DOHH2 (cell line): ENCODE results near the gene FNDC10.

Source experiments
- CTCF ChIP-seq: fragments of 200-600 bp; sonication (generic); IDR thresholded peaks from one replicate; pipeline ENCODE4 v1.5.1; 2014; ENCODE audit warnings: antibody characterized with exemption, mild to moderate bottlenecking, low read depth, low read length; ENCODE audit not compliant: poor library complexity, severe bottlenecking
- EZH2phosphoT487 ChIP-seq: fragments of 200-600 bp; sonication (generic); IDR thresholded peaks from 2 replicates; pipeline ENCODE4 v1.6.1; 2017; ENCODE audit warnings: borderline replicate concordance, mild to moderate bottlenecking, antibody characterized with exemption, low read length, moderate library complexity, mixed read lengths

GRCh38 chr1:1610796-1611195 is 10.9 kb upstream of the FNDC10 start:
- TF ChIP-seq CTCF (no peak), EZH2phosphoT487 (no peak)
